ENCODE data around the gene S1PR1. TPM values are rescaled to one million over a fixed set of nuclear protein-coding genes. Genes with fewer than 3 reads are reported as not detected.
"Not testable (repeated sequence)": the region's sequence is repeated elsewhere in the genome, so short reads cannot be mapped to it uniquely, and the experiment has no call there.

Gene S1PR1
- total RNA-seq, result 21.9 TPM

DNA sequence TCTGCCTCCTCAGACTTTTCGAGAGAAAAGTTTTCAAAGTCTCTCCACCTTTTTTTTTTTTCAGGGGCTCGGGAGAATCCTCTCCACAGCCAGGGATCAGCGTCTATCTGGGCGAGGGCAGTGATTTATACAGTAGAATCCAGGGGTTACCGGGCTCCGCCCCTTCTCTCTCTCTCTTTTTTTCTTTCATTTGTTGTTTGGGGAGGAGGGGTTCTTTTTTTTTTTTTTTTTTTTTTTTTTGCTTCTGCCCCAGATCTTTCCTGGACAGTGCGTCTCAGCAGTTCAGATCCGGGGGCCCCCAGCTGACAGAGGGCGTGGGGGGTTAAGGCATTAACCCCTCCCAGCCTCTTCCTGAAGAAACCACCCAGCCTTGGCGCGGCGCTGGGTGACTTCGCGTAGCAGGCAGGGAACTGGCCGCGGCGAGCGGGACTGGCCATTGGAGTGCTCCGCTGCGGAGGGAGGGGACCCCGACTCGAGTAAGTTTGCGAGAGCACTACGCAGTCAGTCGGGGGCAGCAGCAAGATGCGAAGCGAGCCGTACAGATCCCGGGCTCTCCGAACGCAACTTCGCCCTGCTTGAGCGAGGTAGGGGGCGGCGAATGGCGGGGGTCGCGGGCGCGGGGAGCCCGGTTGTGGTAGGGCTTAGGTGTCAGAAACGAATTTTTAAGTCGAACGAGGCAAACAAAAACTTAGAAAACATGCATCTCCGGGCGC lies at the start of gene S1PR1:
TSS of gene S1PR1 (plus strand) at position 504 of the 713 bp plus-strand sequence. CDS start 1,966 bp downstream, outside the sequence.
- Histone ChIP-seq H3K4me1 (ENCODE audit: control insufficient read depth in 3 of 3, insufficient read depth in 3 of 3, low read length in 3 of 3) (peaks cover 20 to 28% (median 21%) of the 10 kb centered on the region in 3 donors), H3K27ac (ENCODE audit: low read depth, low read length) (peak within 1 kb of the TSS; percentile 64), H3K9ac (ENCODE audit: low read depth in 1 of 3, low read length in 3 of 3) (peak within 1 kb of the TSS; percentile 71 to 82 (median 77)), H3K27me3 (ENCODE audit: control insufficient read depth in 3 of 3, insufficient read depth in 3 of 3, low read length in 3 of 3) (peaks cover 11 to 31% (median 19%) of the 10 kb centered on the region in 3 donors), H3K4me3 (ENCODE audit: low read length in 3 of 3) (peak within 1 kb of the TSS; percentile 72 to 75 (median 73)), H3K36me3 (ENCODE audit: control insufficient read depth in 3 of 3, insufficient read depth in 3 of 3, low read length in 3 of 3) (peaks cover 0 to 7% (median 5%) of the 10 kb centered on the region in 3 donors), H3K9me3 (ENCODE audit: control insufficient read depth in 3 of 3, low read length in 3 of 3) (no peaks in the 10 kb centered on the region)

- Histone ChIP-seq H3K27me3 (ENCODE audit: control insufficient read depth in 3 of 3, insufficient read depth in 3 of 3, low read length in 3 of 3) (no peaks in the 10 kb centered on the region), H3K27ac (ENCODE audit: low read depth, low read length) (no peak overlapping the region), H3K4me3 (ENCODE audit: low read length in 3 of 3) (no peak overlapping the region), H3K9ac (ENCODE audit: low read depth in 1 of 3, low read length in 3 of 3) (no peak overlapping the region), H3K9me3 (ENCODE audit: control insufficient read depth in 3 of 3, low read length in 3 of 3) (no peaks in the 10 kb centered on the region), H3K36me3 (ENCODE audit: control insufficient read depth in 3 of 3, insufficient read depth in 3 of 3, low read length in 3 of 3) (no peaks in the 10 kb centered on the region), H3K4me1 (ENCODE audit: control insufficient read depth in 3 of 3, insufficient read depth in 3 of 3, low read length in 3 of 3) (no peaks in the 10 kb centered on the region)
Observed at GRCh38 chr1:101187297-101187696, 49.5 kb upstream of the S1PR1 start.

GRCh38 chr1:101188331-101188730 lies 48.5 kb upstream of the S1PR1 start:
- H3K27ac ChIP-seq (ENCODE audit: low read depth, low read length), result no peak overlapping the region
- no peaks in the 10 kb centered on the region for H3K4me1 ChIP-seq (ENCODE audit: control insufficient read depth in 3 of 3, insufficient read depth in 3 of 3, low read length in 3 of 3)
- H3K9me3 ChIP-seq (ENCODE audit: control insufficient read depth in 3 of 3, low read length in 3 of 3), result no peaks in the 10 kb centered on the region
- no peak overlapping the region for H3K9ac ChIP-seq (ENCODE audit: low read depth in 1 of 3, low read length in 3 of 3)
- H3K4me3 ChIP-seq (ENCODE audit: low read length in 3 of 3), result no peak overlapping the region
- no peaks in the 10 kb centered on the region for H3K36me3 ChIP-seq (ENCODE audit: control insufficient read depth in 3 of 3, insufficient read depth in 3 of 3, low read length in 3 of 3)
- H3K27me3 ChIP-seq (ENCODE audit: control insufficient read depth in 3 of 3, insufficient read depth in 3 of 3, low read length in 3 of 3), result no peaks in the 10 kb centered on the region

GRCh38 chr1:101188968-101189367 lies 47.9 kb upstream of the S1PR1 start:
- H3K4me1 ChIP-seq (ENCODE audit: control insufficient read depth in 3 of 3, insufficient read depth in 3 of 3, low read length in 3 of 3); H3K36me3 ChIP-seq (ENCODE audit: control insufficient read depth in 3 of 3, insufficient read depth in 3 of 3, low read length in 3 of 3); H3K27me3 ChIP-seq (ENCODE audit: control insufficient read depth in 3 of 3, insufficient read depth in 3 of 3, low read length in 3 of 3); H3K4me3 ChIP-seq (ENCODE audit: low read length in 3 of 3); H3K9ac ChIP-seq (ENCODE audit: low read depth in 1 of 3, low read length in 3 of 3); H3K27ac ChIP-seq (ENCODE audit: low read depth, low read length); H3K9me3 ChIP-seq (ENCODE audit: control insufficient read depth in 3 of 3, low read length in 3 of 3): not testable (repeated sequence)

GRCh38 chr1:101190441-101190840 lies 46.4 kb upstream of the S1PR1 start:
- no peak overlapping the region for H3K27ac ChIP-seq (ENCODE audit: low read depth, low read length)
- H3K9me3 ChIP-seq (ENCODE audit: control insufficient read depth in 3 of 3, low read length in 3 of 3), result no peaks in the 10 kb centered on the region
- no peaks in the 10 kb centered on the region for H3K27me3 ChIP-seq (ENCODE audit: control insufficient read depth in 3 of 3, insufficient read depth in 3 of 3, low read length in 3 of 3)
- no peak overlapping the region for H3K4me3 ChIP-seq (ENCODE audit: low read length in 3 of 3)
- no peak overlapping the region for H3K9ac ChIP-seq (ENCODE audit: low read depth in 1 of 3, low read length in 3 of 3)
- no peaks in the 10 kb centered on the region for H3K36me3 ChIP-seq (ENCODE audit: control insufficient read depth in 3 of 3, insufficient read depth in 3 of 3, low read length in 3 of 3)
- no peaks in the 10 kb centered on the region for H3K4me1 ChIP-seq (ENCODE audit: control insufficient read depth in 3 of 3, insufficient read depth in 3 of 3, low read length in 3 of 3)

DNA sequence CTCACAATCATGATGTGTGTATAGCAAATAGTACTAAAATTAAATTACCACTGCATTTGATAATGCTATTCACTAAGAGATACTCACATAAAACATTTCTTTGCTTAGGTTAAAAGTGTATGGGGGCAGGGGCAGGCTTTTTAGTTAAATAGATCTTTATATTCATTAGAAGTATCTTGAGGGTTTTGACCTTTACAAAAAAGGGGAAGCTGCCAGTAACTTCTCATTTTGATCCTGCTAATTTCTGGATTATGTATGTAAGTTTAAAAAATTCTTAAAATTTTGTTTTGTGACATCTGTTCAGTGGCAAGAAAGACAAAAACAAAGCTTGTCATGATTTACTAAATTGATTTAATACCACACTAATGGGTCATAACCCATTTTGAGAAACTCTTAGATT lies 45.8 kb upstream of the S1PR1 start:
- H3K9me3 ChIP-seq (ENCODE audit: control insufficient read depth in 3 of 3, low read length in 3 of 3), result no peaks in the 10 kb centered on the region
- no peaks in the 10 kb centered on the region for H3K36me3 ChIP-seq (ENCODE audit: control insufficient read depth in 3 of 3, insufficient read depth in 3 of 3, low read length in 3 of 3)
- no peaks in the 10 kb centered on the region for H3K4me1 ChIP-seq (ENCODE audit: control insufficient read depth in 3 of 3, insufficient read depth in 3 of 3, low read length in 3 of 3)
- H3K9ac ChIP-seq (ENCODE audit: low read depth in 1 of 3, low read length in 3 of 3), result no peak overlapping the region
- no peak overlapping the region for H3K4me3 ChIP-seq (ENCODE audit: low read length in 3 of 3)
- no peak overlapping the region for H3K27ac ChIP-seq (ENCODE audit: low read depth, low read length)
- H3K27me3 ChIP-seq (ENCODE audit: control insufficient read depth in 3 of 3, insufficient read depth in 3 of 3, low read length in 3 of 3), result no peaks in the 10 kb centered on the region

- H3K9ac ChIP-seq (ENCODE audit: low read depth in 1 of 3, low read length in 3 of 3), result no peak overlapping the region
- H3K27ac ChIP-seq (ENCODE audit: low read depth, low read length), result no peak overlapping the region
- H3K9me3 ChIP-seq (ENCODE audit: control insufficient read depth in 3 of 3, low read length in 3 of 3), result no peaks in the 10 kb centered on the region
- H3K36me3 ChIP-seq (ENCODE audit: control insufficient read depth in 3 of 3, insufficient read depth in 3 of 3, low read length in 3 of 3), result no peaks in the 10 kb centered on the region
- no peaks in the 10 kb centered on the region for H3K4me1 ChIP-seq (ENCODE audit: control insufficient read depth in 3 of 3, insufficient read depth in 3 of 3, low read length in 3 of 3)
- no peaks in the 10 kb centered on the region for H3K27me3 ChIP-seq (ENCODE audit: control insufficient read depth in 3 of 3, insufficient read depth in 3 of 3, low read length in 3 of 3)
- no peak overlapping the region for H3K4me3 ChIP-seq (ENCODE audit: low read length in 3 of 3)
Observed at GRCh38 chr1:101193733-101194169, 43.1 kb upstream of the S1PR1 start.

DNA sequence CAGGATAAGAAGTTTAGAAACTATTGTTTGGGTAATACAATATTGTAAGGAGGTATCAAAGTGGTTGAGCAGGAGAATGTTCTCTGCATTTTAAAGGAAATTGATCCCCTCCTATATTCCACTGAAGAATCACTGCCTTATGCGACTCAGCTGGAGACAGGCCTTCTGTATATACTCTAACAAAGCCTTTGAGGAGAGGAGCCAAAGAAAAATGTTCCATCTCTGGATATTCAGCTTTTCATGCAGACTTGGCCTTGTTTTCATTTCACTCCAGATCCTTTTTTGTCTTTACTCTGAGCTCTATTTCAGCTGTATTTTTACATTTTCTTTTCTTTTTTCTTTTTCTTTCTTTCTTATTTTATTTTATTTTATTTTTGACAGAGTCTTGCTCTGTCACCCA lies 42.1 kb upstream of the S1PR1 start:
- Histone ChIP-seq H3K4me3 (ENCODE audit: low read length in 3 of 3) (no peak overlapping the region), H3K36me3 (ENCODE audit: control insufficient read depth in 3 of 3, insufficient read depth in 3 of 3, low read length in 3 of 3) (no peaks in the 10 kb centered on the region), H3K9ac (ENCODE audit: low read depth in 1 of 3, low read length in 3 of 3) (no peak overlapping the region), H3K4me1 (ENCODE audit: control insufficient read depth in 3 of 3, insufficient read depth in 3 of 3, low read length in 3 of 3) (no peaks in the 10 kb centered on the region), H3K27me3 (ENCODE audit: control insufficient read depth in 3 of 3, insufficient read depth in 3 of 3, low read length in 3 of 3) (no peaks in the 10 kb centered on the region), H3K27ac (ENCODE audit: low read depth, low read length) (no peak overlapping the region), H3K9me3 (ENCODE audit: control insufficient read depth in 3 of 3, low read length in 3 of 3) (no peaks in the 10 kb centered on the region)

- H3K4me1 ChIP-seq (ENCODE audit: control insufficient read depth in 3 of 3, insufficient read depth in 3 of 3, low read length in 3 of 3), result no peaks in the 10 kb centered on the region
- no peak overlapping the region for H3K27ac ChIP-seq (ENCODE audit: low read depth, low read length)
- no peaks in the 10 kb centered on the region for H3K27me3 ChIP-seq (ENCODE audit: control insufficient read depth in 3 of 3, insufficient read depth in 3 of 3, low read length in 3 of 3)
- H3K4me3 ChIP-seq (ENCODE audit: low read length in 3 of 3), result no peak overlapping the region
- H3K9ac ChIP-seq (ENCODE audit: low read depth in 1 of 3, low read length in 3 of 3), result no peak overlapping the region
- no peaks in the 10 kb centered on the region for H3K9me3 ChIP-seq (ENCODE audit: control insufficient read depth in 3 of 3, low read length in 3 of 3)
- no peaks in the 10 kb centered on the region for H3K36me3 ChIP-seq (ENCODE audit: control insufficient read depth in 3 of 3, insufficient read depth in 3 of 3, low read length in 3 of 3)
Observed at GRCh38 chr1:101196668-101197067, 40.2 kb upstream of the S1PR1 start.

DNA sequence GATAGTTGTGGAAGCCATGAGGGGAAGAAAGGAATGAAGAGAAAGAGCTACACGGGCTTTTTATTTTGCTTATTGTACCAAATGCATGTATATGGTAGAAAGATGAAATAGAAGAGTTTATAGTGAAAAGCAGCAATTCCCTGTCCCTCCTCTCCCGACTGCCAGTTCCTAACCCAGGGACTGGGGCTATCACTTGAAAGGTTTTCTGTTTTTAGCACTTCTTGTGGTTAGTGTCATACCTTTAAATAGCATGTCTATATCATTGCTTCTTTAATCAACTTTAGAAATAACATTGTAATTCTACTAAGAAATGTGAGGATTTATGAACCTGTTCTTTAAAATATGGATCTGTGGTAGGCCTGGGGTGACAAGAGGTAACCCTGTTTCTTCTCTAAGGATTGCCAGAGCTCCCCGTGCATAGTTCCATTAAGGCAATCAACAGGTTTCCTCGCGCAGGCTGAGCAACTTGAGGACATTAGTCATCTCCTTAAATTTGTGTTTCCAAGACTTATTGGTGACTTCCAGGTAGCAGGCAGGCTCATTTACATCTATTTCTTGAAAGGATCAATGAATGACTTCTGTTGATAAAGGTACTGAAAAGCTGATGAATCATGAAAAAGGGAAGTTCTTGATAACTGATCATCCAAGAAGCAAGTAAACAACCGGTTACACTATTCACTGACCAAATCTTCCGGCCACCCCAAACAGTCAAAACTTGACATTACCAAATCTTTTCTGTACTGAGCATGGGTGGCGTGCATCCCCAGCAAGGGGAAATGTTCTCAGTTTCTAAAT lies 37.8 kb upstream of the S1PR1 start:
- H3K27ac ChIP-seq (ENCODE audit: low read depth, low read length), result no peak overlapping the region
- H3K27me3 ChIP-seq (ENCODE audit: control insufficient read depth in 3 of 3, insufficient read depth in 3 of 3, low read length in 3 of 3), result no peaks in the 10 kb centered on the region
- H3K9ac ChIP-seq (ENCODE audit: low read depth in 1 of 3, low read length in 3 of 3), result no peak overlapping the region
- H3K9me3 ChIP-seq (ENCODE audit: control insufficient read depth in 3 of 3, low read length in 3 of 3), result no peaks in the 10 kb centered on the region
- H3K36me3 ChIP-seq (ENCODE audit: control insufficient read depth in 3 of 3, insufficient read depth in 3 of 3, low read length in 3 of 3), result no peaks in the 10 kb centered on the region
- H3K4me1 ChIP-seq (ENCODE audit: control insufficient read depth in 3 of 3, insufficient read depth in 3 of 3, low read length in 3 of 3), result no peaks in the 10 kb centered on the region
- H3K4me3 ChIP-seq (ENCODE audit: low read length in 3 of 3), result no peak overlapping the region
